GM19351 (cell line): Measurements from ENCODE around the gene ABHD4.
A peak's percentile ranks its signal among the peaks of the same experiment; 100 is the strongest.
"Not testable (repeated sequence)": the region's sequence is repeated elsewhere in the genome, so short reads cannot be mapped to it uniquely, and the experiment has no call there.

Source experiments
- ATAC-seq: cut with Tn5 transposase; IDR thresholded peaks from one replicate; pipeline ENCODE4 v1.9.1; 2021; ENCODE audit warnings: mild to moderate bottlenecking, moderate library complexity; ENCODE audit not compliant: unreplicated experiment

ABHD4 gene, protein sequence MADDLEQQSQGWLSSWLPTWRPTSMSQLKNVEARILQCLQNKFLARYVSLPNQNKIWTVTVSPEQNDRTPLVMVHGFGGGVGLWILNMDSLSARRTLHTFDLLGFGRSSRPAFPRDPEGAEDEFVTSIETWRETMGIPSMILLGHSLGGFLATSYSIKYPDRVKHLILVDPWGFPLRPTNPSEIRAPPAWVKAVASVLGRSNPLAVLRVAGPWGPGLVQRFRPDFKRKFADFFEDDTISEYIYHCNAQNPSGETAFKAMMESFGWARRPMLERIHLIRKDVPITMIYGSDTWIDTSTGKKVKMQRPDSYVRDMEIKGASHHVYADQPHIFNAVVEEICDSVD

DNA sequence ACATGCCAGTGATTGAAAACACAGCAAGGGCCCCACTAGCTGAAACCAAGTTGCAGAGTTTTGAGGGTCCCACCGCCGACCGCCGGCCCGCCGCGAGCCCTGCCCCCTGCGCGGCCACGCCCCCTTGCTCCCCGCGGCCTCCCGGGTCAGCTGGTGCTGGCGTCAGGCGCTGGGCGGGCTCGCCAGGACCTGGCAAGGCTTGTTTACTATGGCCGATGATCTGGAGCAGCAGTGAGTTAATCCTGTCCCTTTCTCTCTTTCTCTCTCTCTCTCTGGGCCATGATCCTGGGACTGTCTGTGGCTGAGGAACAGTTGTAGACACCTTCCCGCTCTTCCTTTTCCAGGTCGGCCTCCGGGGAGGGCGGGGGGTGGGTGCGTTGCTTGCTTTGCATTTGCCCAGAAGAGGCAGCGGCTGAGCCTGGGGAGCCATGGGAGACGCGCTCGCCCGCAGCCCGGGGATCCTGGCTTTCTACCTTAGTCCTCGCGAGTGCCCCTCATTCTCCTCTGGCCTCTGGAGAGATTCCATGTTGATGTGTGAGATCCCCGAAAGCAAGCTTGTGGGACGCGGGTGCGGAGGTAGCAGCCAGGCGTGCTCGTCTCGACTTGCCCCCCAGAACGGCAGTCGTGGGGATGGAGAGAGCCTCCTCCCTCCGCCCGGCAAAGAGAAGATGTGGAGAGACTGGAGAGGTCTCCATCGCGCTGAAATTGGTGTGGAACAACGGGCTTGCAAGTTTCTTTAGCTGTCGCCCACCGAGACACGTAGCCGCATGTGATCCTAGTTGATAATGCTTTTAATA is at the start of gene ABHD4:
Gene ABHD4 (plus strand): TSS at position 202 of the 797 bp plus-strand sequence. CDS start 7 bp downstream, at position 209.
- ATAC-seq: peak; percentile 81

DNA sequence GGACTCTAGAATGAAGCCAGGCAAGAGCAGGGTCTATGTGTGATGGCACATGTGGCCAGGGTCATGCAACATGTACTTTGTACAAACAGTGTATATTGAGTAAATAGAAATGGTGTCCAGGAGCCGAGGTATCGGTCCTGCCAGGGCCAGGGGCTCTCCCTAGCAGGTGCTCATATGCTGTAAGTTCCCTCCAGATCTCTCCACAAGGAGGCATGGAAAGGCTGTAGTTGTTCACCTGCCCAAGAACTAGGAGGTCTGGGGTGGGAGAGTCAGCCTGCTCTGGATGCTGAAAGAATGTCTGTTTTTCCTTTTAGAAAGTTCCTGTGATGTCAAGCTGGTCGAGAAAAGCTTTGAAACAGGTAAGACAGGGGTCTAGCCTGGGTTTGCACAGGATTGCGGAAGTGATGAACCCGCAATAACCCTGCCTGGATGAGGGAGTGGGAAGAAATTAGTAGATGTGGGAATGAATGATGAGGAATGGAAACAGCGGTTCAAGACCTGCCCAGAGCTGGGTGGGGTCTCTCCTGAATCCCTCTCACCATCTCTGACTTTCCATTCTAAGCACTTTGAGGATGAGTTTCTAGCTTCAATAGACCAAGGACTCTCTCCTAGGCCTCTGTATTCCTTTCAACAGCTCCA is 48.7 kb upstream of the ABHD4 start:
- no peak for ATAC-seq

GRCh38 chr14:22549981-22550673 is 48.0 kb upstream of the ABHD4 start:
- ATAC-seq: peak; percentile 73

GRCh38 chr14:22551605-22551997 is 46.5 kb upstream of the ABHD4 start:
- ATAC-seq: no peak

GRCh38 chr14:22552001-22552826 is 45.9 kb upstream of the ABHD4 start:
- no peak for ATAC-seq

GRCh38 chr14:22552827-22553076 is 45.3 kb upstream of the ABHD4 start:
- no peak for ATAC-seq

DNA sequence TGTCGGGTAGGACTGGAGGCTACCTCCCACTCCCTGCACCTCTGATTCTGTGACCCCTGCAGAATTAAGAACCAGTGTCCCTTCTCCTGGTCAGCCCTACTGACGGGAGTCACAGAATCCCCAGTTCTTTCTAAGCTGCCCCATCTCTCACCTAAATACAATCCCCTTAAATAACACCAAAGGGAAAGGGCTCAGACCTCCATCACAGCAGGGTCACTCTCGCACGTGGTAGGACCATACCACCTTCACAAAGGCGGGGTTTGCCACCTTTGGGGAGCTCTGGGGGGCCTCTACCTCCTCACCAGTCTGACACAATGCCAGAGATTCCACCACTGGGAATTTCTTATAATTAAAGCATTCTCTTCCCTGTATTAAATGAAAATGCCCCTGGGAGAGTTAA is 44.7 kb upstream of the ABHD4 start:
- no peak for ATAC-seq

DNA sequence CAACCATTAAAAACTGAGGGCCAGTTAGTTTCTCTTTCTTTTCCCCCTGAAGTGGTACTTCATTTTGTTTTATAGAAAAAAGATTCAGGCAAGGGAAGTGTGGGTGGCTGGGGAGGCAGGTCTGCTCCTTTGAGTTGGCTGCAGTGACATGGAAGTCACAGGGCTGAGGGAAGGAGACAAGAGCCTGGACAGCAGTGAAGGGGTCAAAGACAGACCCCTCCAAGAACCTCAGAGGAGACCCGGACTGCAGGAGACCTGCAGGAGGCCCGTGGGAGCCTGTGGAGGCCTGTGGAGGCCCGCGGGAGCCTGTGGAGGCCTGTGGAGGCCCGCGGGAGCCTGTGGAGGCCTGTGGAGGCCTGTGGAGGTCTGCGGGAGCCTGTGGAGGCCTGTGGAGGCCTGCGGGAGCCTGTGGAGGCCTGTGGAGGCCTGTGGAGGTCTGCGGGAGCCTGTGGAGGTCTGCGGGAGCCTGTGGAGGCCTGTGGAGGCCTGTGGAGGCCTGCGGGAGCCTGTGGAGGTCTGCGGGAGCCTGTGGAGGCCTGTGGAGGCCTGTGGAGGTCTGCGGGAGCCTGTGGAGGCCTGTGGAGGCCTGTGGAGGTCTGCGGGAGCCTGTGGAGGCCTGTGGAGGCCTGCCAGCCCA is 44.1 kb upstream of the ABHD4 start:
- ATAC-seq: not testable (repeated sequence)

- no peak for ATAC-seq
These were observed 43.4 kb upstream of the ABHD4 start for GRCh38 chr14:22554498-22555383.

GRCh38 chr14:22555384-22556011 is 42.6 kb upstream of the ABHD4 start:
- ATAC-seq: no peak

GRCh38 chr14:22556021-22556989 is 41.8 kb upstream of the ABHD4 start:
- ATAC-seq: peak; percentile 70

DNA sequence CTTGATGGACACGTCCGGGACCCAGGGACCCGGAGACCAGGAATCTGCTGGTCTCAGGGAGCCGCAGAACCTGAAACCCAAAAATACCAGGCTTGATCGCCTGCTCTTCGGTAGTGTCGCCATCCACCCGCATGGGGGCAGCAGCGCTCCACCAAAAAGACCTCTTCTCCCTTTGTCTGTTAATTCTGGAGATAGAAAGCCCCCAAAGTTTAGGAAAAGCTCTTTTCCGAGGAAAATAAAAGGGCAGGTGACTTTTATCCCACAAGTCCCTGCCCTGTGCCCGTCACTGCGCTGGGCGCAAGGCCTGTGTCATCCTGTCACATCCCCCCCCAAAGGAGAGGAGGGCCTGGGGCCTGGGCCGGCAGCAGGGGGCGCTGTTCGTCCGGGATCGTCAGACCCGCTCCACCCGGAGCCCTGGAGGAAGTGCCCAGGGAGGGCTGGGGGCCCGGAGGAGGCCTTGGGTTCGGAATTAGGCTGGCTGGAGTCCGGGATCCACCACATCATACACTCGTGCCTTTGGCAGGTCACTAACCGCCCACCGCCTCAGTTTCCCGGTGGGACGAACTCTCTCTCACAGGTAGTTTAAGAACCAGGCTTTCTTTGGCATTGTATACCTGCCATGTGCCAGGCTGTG is 41.0 kb upstream of the ABHD4 start:
- ATAC-seq: peak; percentile 17

GRCh38 chr14:22557846-22558220 is 40.3 kb upstream of the ABHD4 start:
- no peak for ATAC-seq

DNA sequence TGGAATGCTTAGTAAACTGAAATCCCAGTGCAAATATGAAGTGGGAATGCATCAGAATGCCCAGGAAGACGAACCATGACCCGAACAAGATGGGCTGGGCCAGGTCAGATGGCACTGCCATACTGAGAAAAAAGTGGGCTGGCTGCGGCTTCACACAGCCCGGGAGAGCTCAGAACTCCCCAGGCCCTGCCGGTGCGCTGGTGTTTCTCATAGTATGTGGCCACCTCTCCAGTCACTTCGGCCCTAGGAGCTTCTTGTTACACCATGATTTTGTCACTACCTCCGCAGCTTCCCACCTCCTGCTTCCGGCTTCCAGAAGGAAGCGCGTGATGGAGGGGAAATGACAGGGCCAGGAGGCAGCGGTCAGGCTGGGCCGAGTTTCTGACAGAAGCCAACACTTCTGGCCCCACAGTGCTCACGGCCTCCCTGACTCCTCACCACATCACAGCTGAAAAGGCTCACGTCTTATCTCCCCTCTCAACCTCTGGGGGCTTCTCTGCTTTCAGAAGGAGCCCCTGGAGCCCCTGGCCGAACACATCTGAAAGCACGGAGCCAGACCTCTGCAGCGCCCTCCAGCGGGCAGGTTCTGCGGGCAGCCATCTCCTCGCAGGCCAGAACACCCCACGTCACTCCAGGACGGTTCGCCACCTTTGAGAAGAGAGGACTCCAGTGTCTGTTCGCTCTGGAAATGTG is 39.7 kb upstream of the ABHD4 start:
- ATAC-seq: no peak

GRCh38 chr14:22559041-22559440 is 39.1 kb upstream of the ABHD4 start:
- ATAC-seq: no peak

DNA sequence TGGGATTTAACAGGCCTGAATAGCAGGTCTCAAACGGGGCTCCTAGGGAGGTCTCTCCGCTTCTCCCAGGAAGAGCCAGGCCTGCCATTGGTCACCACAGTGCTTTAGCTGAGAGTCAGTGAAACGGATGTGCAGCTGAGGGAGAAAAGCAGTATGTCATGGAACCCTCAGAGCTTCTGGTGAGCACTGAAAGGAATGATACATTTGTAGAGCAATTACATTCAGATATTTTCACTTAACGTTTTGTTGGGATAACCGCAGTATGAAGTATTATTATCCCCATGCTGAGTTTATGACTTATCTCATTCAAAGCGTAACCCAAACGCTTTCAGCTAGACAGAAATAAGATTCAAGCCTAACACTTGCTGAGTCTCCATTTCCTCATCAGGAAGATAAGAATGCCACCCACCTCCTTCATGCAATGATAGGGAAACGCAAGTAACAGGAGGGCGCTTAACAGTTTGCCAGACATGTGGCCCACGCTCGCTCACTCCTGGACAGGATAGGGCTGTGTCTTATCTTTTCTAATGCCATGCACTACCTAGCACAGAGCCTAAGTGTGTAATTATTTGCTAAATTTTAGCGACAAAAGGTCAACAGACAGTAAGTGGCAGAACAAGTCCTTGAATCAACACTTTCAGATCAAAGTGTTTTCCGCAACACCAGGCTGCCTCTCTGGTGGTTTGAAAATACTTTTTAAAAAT is 37.3 kb upstream of the ABHD4 start:
- no peak for ATAC-seq
